Endothelial cell of umbilical vein (primary cell): ENCODE results near the gene ZNF783. TPM values are rescaled to one million over a fixed set of nuclear protein-coding genes. Genes with fewer than 3 reads are reported as not detected.

ENCODE experiments used
- BruUV-seq: library from RNA; stranded (reverse); fragments of 400-500 nt; replicated peaks from 2 replicates; lab custom pipeline; 2021; lab: Mats Ljungman, UMichigan
- CTCF ChIA-PET: fragments of 300-600, 350-600 bp; sonication (Branson Sonifier 250); formaldehyde crosslinking; loops from one replicate; lab custom pipeline; 2021; ENCODE audit warnings: antibody characterized with exemption, inconsistent platforms; lab: Charles Lee
- POLR2A ChIA-PET: fragments of 300-600, 350-600 bp; sonication (Branson Sonifier 250); formaldehyde crosslinking; loops from one replicate; lab custom pipeline; 2021; ENCODE audit warnings: antibody characterized with exemption, inconsistent platforms; lab: Charles Lee
- DNase-seq: peaks from one replicate; pipeline ENCODE4 v3.0.0-alpha.2; 2011; ENCODE audit warnings: low read depth, low spot score
- FAIRE-seq: peaks from 2 replicates; lab custom pipeline; 2011; peaks lifted over from hg19 to GRCh38; lab: Jason Lieb, UNC
- H2AFZ ChIP-seq: 2 replicates; pipeline ENCODE4 v1.6.0; 2012; ENCODE audit warnings: low read depth, low read length, control low read depth, inconsistent platforms
- H3K27ac ChIP-seq: 2 replicates; pipeline ENCODE4 v1.5.1; 2011; ENCODE audit warnings: low read depth, mild to moderate bottlenecking, control low read depth, low read length, moderate library complexity; ENCODE audit not compliant: insufficient read depth
- H3K27me3 ChIP-seq, 2 experiments: 2 replicates each; pipeline versions ENCODE4 v1.6.0 to v1.6.1; 2011; ENCODE audit warnings: low read length in 2 of 2, mixed read lengths in 1 of 2; ENCODE audit not compliant: control insufficient read depth in 2 of 2, insufficient read depth in 2 of 2
- H3K36me3 ChIP-seq, 2 experiments: 2 replicates in 1 of 2; 3 replicates in 1 of 2; pipeline ENCODE4 v1.5.1; 2011; ENCODE audit warnings: low read length in 2 of 2, mild to moderate bottlenecking in 1 of 2, moderate library complexity in 1 of 2; ENCODE audit not compliant: control insufficient read depth in 2 of 2, insufficient read depth in 2 of 2; ENCODE audit errors: extremely low read depth in 1 of 2
- H3K4me1 ChIP-seq: 3 replicates; pipeline ENCODE4 v1.5.1; 2011; ENCODE audit warnings: mild to moderate bottlenecking, low read length; ENCODE audit not compliant: control insufficient read depth, insufficient read depth; ENCODE audit errors: extremely low read depth
- H3K4me2 ChIP-seq: 2 replicates; pipeline ENCODE4 v1.6.1; 2011; ENCODE audit warnings: low read length, control low read depth, mixed read lengths; ENCODE audit not compliant: insufficient read depth
- H3K4me3 ChIP-seq, 3 experiments: fragments of 200-600 bp in 1 of 3; sonication (generic), shearing (Covaris generic) in 1 of 3; replicated peaks in 1 of 3; 2 replicates each; pipeline ENCODE4 v1.5.1; 2011 to 2016; ENCODE audit warnings: control low read depth in 3 of 3, low read length in 3 of 3, mild to moderate bottlenecking in 2 of 3, inconsistent platforms in 1 of 3, low read depth in 1 of 3, moderate library complexity in 1 of 3; ENCODE audit not compliant: insufficient read depth in 1 of 3
- H3K79me2 ChIP-seq: 2 replicates; pipeline ENCODE4 v1.6.0; 2012; ENCODE audit warnings: low read length, inconsistent platforms; ENCODE audit not compliant: control insufficient read depth, insufficient read depth
- H3K9ac ChIP-seq: replicated peaks from 2 replicates; pipeline ENCODE3; 2011; ENCODE audit warnings: low read length, control low read depth; ENCODE audit not compliant: insufficient read depth; ENCODE audit errors: extremely low read depth
- H3K9me1 ChIP-seq: replicated peaks from 3 replicates; pipeline ENCODE4 v1.6.0; 2011; ENCODE audit warnings: mild to moderate bottlenecking, low read length; ENCODE audit not compliant: control insufficient read depth, insufficient read depth; ENCODE audit errors: extremely low read depth
- H3K9me3 ChIP-seq: replicated peaks from 2 replicates; pipeline ENCODE4 v1.5.1; 2012; ENCODE audit warnings: low read length, inconsistent platforms; ENCODE audit not compliant: control insufficient read depth, insufficient read depth
- H4K20me1 ChIP-seq: replicated peaks from 2 replicates; pipeline ENCODE3; 2011; ENCODE audit warnings: mild to moderate bottlenecking, low read length; ENCODE audit not compliant: control insufficient read depth, insufficient read depth; ENCODE audit errors: extremely low read depth
- EZH2 ChIP-seq: IDR thresholded peaks from 2 replicates; pipeline ENCODE4 v1.6.1; 2012; ENCODE audit warnings: borderline replicate concordance, low read depth, mild to moderate bottlenecking, moderate library complexity, low read length, inconsistent platforms; ENCODE audit not compliant: severe bottlenecking
- FOS ChIP-seq: IDR thresholded peaks from 2 replicates; pipeline ENCODE4 v1.6.1; 2011; ENCODE audit warnings: mild to moderate bottlenecking, low read length, moderate library complexity, borderline replicate concordance; ENCODE audit not compliant: insufficient read depth
- GATA2 ChIP-seq: IDR thresholded peaks from 2 replicates; pipeline ENCODE4 v1.7.0; 2011; ENCODE audit warnings: low read depth, mild to moderate bottlenecking, moderate library complexity, mixed read lengths, low read length; ENCODE audit not compliant: insufficient read length, insufficient read depth
- JUN ChIP-seq: IDR thresholded peaks from 2 replicates; pipeline ENCODE4 v1.6.1; 2011; ENCODE audit warnings: borderline replicate concordance, low read depth; ENCODE audit not compliant: insufficient read length, insufficient read depth
- MYC ChIP-seq: IDR thresholded peaks from one replicate; pipeline ENCODE4 v1.6.1; 2011; ENCODE audit warnings: mild to moderate bottlenecking, low read depth, low read length
- POLR2A ChIP-seq: IDR thresholded peaks from 2 replicates; pipeline ENCODE4 v1.6.1; 2012; ENCODE audit warnings: low read depth, mild to moderate bottlenecking, control low read depth, low read length
- POLR2AphosphoS5 ChIP-seq: IDR thresholded peaks from 2 replicates; pipeline ENCODE4 v1.6.1; 2012; ENCODE audit warnings: low read depth, mild to moderate bottlenecking, control low read depth, low read length, moderate library complexity; ENCODE audit not compliant: insufficient read depth
- dilution Hi-C: fragments of 300-500 bp; cut with MboI; formaldehyde crosslinking; loops from one replicate; pipeline ENCODE4 v1.15.0; 2019; ENCODE audit warnings: low sequenced_read_pairs; ENCODE audit not compliant: extremely low pct_ligation_motif_present
- intact Hi-C: fragments of 100-400 bp; cut with micrococcal nuclease; formaldehyde crosslinking; loops from one replicate; pipeline ENCODE4 v1.10.0; 2022
- polyA plus RNA-seq, 4 experiments: library from polyadenylated mRNA; depleted of rRNA in 3 of 4; stranded (reverse) in 3 of 4; unstranded in 1 of 4; fragments of >200 nt; gene quantifications; 2 replicates each; pipeline versions ENCODE4 v1.2.1 to v1.2.3, GENCODE V29; 2011 to 2012; ENCODE audit warnings: missing spikeins in 1 of 4
- total RNA-seq: library from RNA; stranded (reverse); gene quantifications from 2 replicates; pipeline ENCODE4 v1.2.3, GENCODE V29; 2021
- TF ChIP-seq, protein P1 (sequence below): IDR thresholded peaks from 2 replicates; pipeline ENCODE4 v1.6.1; 2011; ENCODE audit not compliant: insufficient read depth, insufficient read length

The ZNF783 gene
- total and polyA plus RNA-seq, 2 donors (not counting 3 experiments of a cell fraction or from before 2014, with no cell fraction given) = 7.3 to 9.8 TPM

DNA sequence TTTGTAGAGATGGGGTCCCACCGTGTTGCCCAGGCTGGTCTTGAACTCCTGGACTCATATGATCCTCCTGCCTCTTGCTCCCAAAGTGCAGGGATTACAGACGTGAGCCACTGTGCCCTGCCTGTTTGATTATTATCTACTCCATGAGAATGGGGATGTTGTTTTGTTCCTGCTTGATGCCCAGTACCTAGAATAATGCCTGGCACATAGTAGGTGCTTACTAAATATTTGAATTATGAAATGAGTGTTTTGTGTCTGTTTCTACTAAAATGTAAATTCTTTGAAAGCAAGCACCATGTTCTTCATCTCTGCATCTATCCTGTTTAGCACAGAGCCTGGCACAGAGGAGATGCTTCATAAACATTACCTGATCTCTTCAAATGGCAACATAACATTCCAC lies 40.9 kb downstream of the ZNF783 start:
- intact Hi-C loops (no loop called here), dilution Hi-C loops (no loop called here)

DNA sequence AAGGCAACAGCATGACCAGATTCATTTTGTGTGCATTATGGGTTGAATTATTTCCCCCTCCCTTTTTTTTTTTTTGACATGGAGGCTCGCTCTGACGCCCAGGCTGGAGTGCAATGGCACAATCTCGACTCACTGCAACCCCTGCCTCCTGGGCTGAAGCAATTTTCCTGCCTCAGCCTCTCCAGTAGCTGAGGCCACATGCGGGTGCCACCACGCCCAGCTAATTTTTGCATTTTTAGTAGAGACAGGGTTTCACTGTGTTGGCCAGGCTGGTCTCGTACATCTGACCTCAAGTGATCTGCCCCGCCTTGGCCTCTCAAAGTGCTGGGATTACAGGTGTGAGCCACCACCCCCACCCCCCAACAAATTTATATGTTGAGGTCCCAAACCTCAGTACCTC lies 42.0 kb downstream of the ZNF783 start:
- intact Hi-C loops = no loop called here

More for the DNA sequence above, 40.9 kb downstream of the ZNF783 start:
- Histone ChIP-seq H3K4me3 (no peak overlapping the region), H3K9ac (no peak overlapping the region), H3K9me3 (no peaks in the 10 kb centered on the region), H3K9me1 (no peaks in the 10 kb centered on the region), H3K36me3 (no peaks in the 10 kb centered on the region), H3K79me2 (no peaks in the 10 kb centered on the region), H3K4me2 (no peak overlapping the region), H3K27me3 (peaks cover 0 to 3% of the 10 kb centered on the region in 2 experiments), H4K20me1 (no peaks in the 10 kb centered on the region), H3K4me1 (no peaks in the 10 kb centered on the region), H2AFZ (no peak overlapping the region), H3K27ac (no peak overlapping the region)
- TF ChIP-seq POLR2AphosphoS5 (no peak), JUN (no peak), FOS (no peak), MYC (no peak), POLR2A (no peak)
- TF ChIP-seq, protein P1, sequence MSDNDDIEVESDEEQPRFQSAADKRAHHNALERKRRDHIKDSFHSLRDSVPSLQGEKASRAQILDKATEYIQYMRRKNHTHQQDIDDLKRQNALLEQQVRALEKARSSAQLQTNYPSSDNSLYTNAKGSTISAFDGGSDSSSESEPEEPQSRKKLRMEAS = no peak
- FAIRE-seq = no peak
- no TSS peak for BruUV-seq
- CTCF ChIA-PET = no interaction called here
- POLR2A ChIA-PET = no interaction called here
- DNase-seq = no peak

More for the DNA sequence above, 42.0 kb downstream of the ZNF783 start:
- H4K20me1 ChIP-seq = no peaks in the 10 kb centered on the region
- no peak overlapping the region for H3K27ac ChIP-seq
- DNase-seq = no peak
- no peak overlapping the region for H3K9ac ChIP-seq
- no peak for FAIRE-seq
- H3K4me2 ChIP-seq = no peak overlapping the region
- H3K36me3 ChIP-seq = no peaks in the 10 kb centered on the region
- H3K27me3 ChIP-seq = peaks cover 0 to 3% of the 10 kb centered on the region in 2 experiments
- H3K4me1 ChIP-seq = no peaks in the 10 kb centered on the region
- H3K4me3 ChIP-seq = no peak overlapping the region
- no peak for TF ChIP-seq EZH2
- no peak for TF ChIP-seq MYC
- no peak for TF ChIP-seq POLR2AphosphoS5
- TF ChIP-seq POLR2A = no peak
- TF ChIP-seq, protein P1 = no peak
- no peak for TF ChIP-seq GATA2
- no peak for TF ChIP-seq JUN
- TF ChIP-seq FOS = no peak
- H3K9me3 ChIP-seq = no peaks in the 10 kb centered on the region
- ChIA-PET CTCF (no interaction called here), POLR2A (no interaction called here)
- no peaks in the 10 kb centered on the region for H3K79me2 ChIP-seq
- no peak overlapping the region for H2AFZ ChIP-seq
- dilution Hi-C loops = no loop called here
- no TSS peak for BruUV-seq
- H3K9me1 ChIP-seq = no peaks in the 10 kb centered on the region
